ENCODE results near the gene UPK1A. TPM values are rescaled to one million over a fixed set of nuclear protein-coding genes. Genes with fewer than 3 reads are reported as not detected.

Gene UPK1A
- total and polyA plus RNA-seq, 2 experiments from 2014 or later: 7.8 to 19.6 TPM

DNA sequence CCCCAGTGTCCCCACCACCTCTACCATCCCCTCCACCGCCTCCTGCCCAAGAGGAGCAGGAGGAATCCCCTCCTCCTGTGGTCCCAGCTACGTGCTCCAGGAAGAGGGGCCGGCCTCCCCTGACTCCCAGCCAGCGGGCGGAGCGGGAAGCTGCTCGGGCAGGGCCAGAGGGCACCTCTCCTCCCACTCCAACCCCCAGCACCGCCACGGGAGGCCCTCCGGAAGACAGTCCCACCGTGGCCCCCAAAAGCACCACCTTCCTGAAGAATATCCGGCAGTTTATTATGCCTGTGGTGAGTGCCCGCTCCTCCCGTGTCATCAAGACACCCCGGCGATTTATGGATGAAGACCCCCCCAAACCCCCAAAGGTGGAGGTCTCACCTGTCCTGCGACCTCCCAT is 54.3 kb downstream of the UPK1A start:
- H3K9me2 ChIP-seq (replicated peaks; ENCODE audit: insufficient read depth): no peaks in the 10 kb centered on the region
- H2AFZ ChIP-seq: no peak overlapping the region
- no peak overlapping the region for H3K4me3 ChIP-seq
- WGBS (ENCODE audit: low lambda C conversion rate, missing lambda C conversion rate): 97% methylated on average over 11 of the region's 17 CpGs
- H4K20me1 ChIP-seq (ENCODE audit: insufficient read depth, poor library complexity, severe bottlenecking): peaks cover 25% of the 10 kb centered on the region
- no peaks in the 10 kb centered on the region for H3K36me3 ChIP-seq (replicated peaks; ENCODE audit: insufficient read depth, low read depth)
- no peak for DNase-seq (ENCODE audit: low spot score)
- peaks cover 42% of the 10 kb centered on the region for H3K79me2 ChIP-seq
- H3K4me2 ChIP-seq: no peak overlapping the region
- H3K27me3 ChIP-seq: no peaks in the 10 kb centered on the region
- H3K9me3 ChIP-seq (ENCODE audit: low read depth): no peaks in the 10 kb centered on the region
- H3K4me1 ChIP-seq (ENCODE audit: insufficient read depth): peaks cover 12% of the 10 kb centered on the region
- TF ChIP-seq, protein P1, sequence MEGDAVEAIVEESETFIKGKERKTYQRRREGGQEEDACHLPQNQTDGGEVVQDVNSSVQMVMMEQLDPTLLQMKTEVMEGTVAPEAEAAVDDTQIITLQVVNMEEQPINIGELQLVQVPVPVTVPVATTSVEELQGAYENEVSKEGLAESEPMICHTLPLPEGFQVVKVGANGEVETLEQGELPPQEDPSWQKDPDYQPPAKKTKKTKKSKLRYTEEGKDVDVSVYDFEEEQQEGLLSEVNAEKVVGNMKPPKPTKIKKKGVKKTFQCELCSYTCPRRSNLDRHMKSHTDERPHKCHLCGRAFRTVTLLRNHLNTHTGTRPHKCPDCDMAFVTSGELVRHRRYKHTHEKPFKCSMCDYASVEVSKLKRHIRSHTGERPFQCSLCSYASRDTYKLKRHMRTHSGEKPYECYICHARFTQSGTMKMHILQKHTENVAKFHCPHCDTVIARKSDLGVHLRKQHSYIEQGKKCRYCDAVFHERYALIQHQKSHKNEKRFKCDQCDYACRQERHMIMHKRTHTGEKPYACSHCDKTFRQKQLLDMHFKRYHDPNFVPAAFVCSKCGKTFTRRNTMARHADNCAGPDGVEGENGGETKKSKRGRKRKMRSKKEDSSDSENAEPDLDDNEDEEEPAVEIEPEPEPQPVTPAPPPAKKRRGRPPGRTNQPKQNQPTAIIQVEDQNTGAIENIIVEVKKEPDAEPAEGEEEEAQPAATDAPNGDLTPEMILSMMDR (IDR thresholded peaks at IDR 0.05; ENCODE audit: poor library complexity): no peak
- TF ChIP-seq EZH2 (IDR thresholded peaks at IDR 0.05; ENCODE audit: borderline replicate concordance): no peak
- no peak overlapping the region for H3K27ac ChIP-seq

GRCh38 chr19:35721374-35721773 is 55.1 kb downstream of the UPK1A start:
- H3K4me3 ChIP-seq: no peak overlapping the region
- no peak overlapping the region for H3K4me2 ChIP-seq
- no peak overlapping the region for H3K27ac ChIP-seq
- H2AFZ ChIP-seq: no peak overlapping the region
- H3K9me3 ChIP-seq (ENCODE audit: low read depth): no peaks in the 10 kb centered on the region
- no peak for DNase-seq (ENCODE audit: low spot score)
- 97% methylated on average over 16 of the region's 16 CpGs for WGBS (ENCODE audit: low lambda C conversion rate, missing lambda C conversion rate)
- peaks cover 6% of the 10 kb centered on the region for H3K4me1 ChIP-seq (ENCODE audit: insufficient read depth)
- no peaks in the 10 kb centered on the region for H3K9me2 ChIP-seq (replicated peaks; ENCODE audit: insufficient read depth)
- no peaks in the 10 kb centered on the region for H3K36me3 ChIP-seq (replicated peaks; ENCODE audit: insufficient read depth, low read depth)
- peaks cover 25% of the 10 kb centered on the region for H4K20me1 ChIP-seq (ENCODE audit: insufficient read depth, poor library complexity, severe bottlenecking)
- TF ChIP-seq, protein P1 (IDR thresholded peaks at IDR 0.05; ENCODE audit: poor library complexity): no peak
- TF ChIP-seq EZH2phosphoT487 (IDR thresholded peaks at IDR 0.05; ENCODE audit: low read depth, severe bottlenecking, unreplicated experiment): no peak
- no peak for TF ChIP-seq EZH2 (IDR thresholded peaks at IDR 0.05; ENCODE audit: borderline replicate concordance)
- H3K79me2 ChIP-seq: peaks cover 42% of the 10 kb centered on the region
- no peaks in the 10 kb centered on the region for H3K27me3 ChIP-seq

DNA sequence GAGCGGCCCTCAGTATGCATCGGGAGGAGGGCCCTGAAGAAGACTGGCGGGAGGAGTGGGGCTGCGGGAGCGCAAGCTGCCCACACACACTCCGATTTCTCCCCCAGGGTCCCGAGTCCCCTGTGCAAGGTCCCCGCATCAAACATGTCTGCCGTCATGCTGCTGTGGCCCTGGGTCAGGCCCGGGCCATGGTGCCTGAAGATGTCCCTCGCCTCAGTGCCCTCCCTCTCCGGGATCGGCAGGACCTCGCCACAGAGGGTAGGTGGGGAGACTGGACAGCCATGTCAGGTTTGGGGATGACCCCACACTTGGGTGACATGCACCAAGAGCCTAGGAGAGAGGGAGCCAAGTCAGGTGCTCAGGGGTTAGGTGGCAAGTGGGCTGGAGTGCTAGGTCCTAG is 56.1 kb downstream of the UPK1A start:
- no peak for TF ChIP-seq EZH2 (IDR thresholded peaks at IDR 0.05; ENCODE audit: borderline replicate concordance)
- TF ChIP-seq, protein P1 (IDR thresholded peaks at IDR 0.05; ENCODE audit: poor library complexity): no peak
- TF ChIP-seq EZH2phosphoT487 (IDR thresholded peaks at IDR 0.05; ENCODE audit: low read depth, severe bottlenecking, unreplicated experiment): no peak
- H4K20me1 ChIP-seq (ENCODE audit: insufficient read depth, poor library complexity, severe bottlenecking): peaks cover 25% of the 10 kb centered on the region
- DNase-seq (ENCODE audit: low spot score): no peak
- peaks cover 42% of the 10 kb centered on the region for H3K79me2 ChIP-seq
- no peaks in the 10 kb centered on the region for H3K9me3 ChIP-seq (ENCODE audit: low read depth)
- no peak overlapping the region for H2AFZ ChIP-seq
- no peak overlapping the region for H3K4me2 ChIP-seq
- no peaks in the 10 kb centered on the region for H3K9me2 ChIP-seq (replicated peaks; ENCODE audit: insufficient read depth)
- no peak overlapping the region for H3K4me3 ChIP-seq
- no peaks in the 10 kb centered on the region for H3K36me3 ChIP-seq (replicated peaks; ENCODE audit: insufficient read depth, low read depth)
- H3K27ac ChIP-seq: no peak overlapping the region
- no peaks in the 10 kb centered on the region for H3K27me3 ChIP-seq
- H3K4me1 ChIP-seq (ENCODE audit: insufficient read depth): peaks cover 6% of the 10 kb centered on the region
- 97% methylated on average over 14 of the region's 14 CpGs for WGBS (ENCODE audit: low lambda C conversion rate, missing lambda C conversion rate)

GRCh38 chr19:35722897-35723296 is 56.6 kb downstream of the UPK1A start:
- Histone ChIP-seq H3K9me2 (replicated peaks; ENCODE audit: insufficient read depth) (no peaks in the 10 kb centered on the region), H3K79me2 (peaks cover 42% of the 10 kb centered on the region), H3K36me3 (replicated peaks; ENCODE audit: insufficient read depth, low read depth) (no peaks in the 10 kb centered on the region), H3K27me3 (no peaks in the 10 kb centered on the region), H3K4me3 (no peak overlapping the region), H3K27ac (no peak overlapping the region), H3K9me3 (ENCODE audit: low read depth) (no peaks in the 10 kb centered on the region), H4K20me1 (ENCODE audit: insufficient read depth, poor library complexity, severe bottlenecking) (peaks cover 25% of the 10 kb centered on the region), H3K4me1 (ENCODE audit: insufficient read depth) (peaks cover 6% of the 10 kb centered on the region), H2AFZ (no peak overlapping the region), H3K4me2 (no peak overlapping the region)
- WGBS (ENCODE audit: low lambda C conversion rate, missing lambda C conversion rate): 97% methylated on average over 16 of the region's 16 CpGs
- no peak for DNase-seq (ENCODE audit: low spot score)
- no peak for TF ChIP-seq EZH2 (IDR thresholded peaks at IDR 0.05; ENCODE audit: borderline replicate concordance)
- TF ChIP-seq EZH2phosphoT487 (IDR thresholded peaks at IDR 0.05; ENCODE audit: low read depth, severe bottlenecking, unreplicated experiment): no peak
- TF ChIP-seq, protein P1 (IDR thresholded peaks at IDR 0.05; ENCODE audit: poor library complexity): no peak

All from hepatocyte (in vitro differentiated cells).